Left hindlimb (tissue), 1 donor: Measurements from ENCODE around the gene ANTXR1.
A peak's percentile ranks its signal among the peaks of the same experiment; 100 is the strongest.
"Not testable (repeated sequence)": the region's sequence is repeated elsewhere in the genome, so short reads cannot be mapped to it uniquely, and the experiment has no call there.

Experiments
- DNase-seq: peaks from one replicate; pipeline ENCODE4 v3.0.0-alpha.2; 2018

ANTXR1 gene

DNA sequence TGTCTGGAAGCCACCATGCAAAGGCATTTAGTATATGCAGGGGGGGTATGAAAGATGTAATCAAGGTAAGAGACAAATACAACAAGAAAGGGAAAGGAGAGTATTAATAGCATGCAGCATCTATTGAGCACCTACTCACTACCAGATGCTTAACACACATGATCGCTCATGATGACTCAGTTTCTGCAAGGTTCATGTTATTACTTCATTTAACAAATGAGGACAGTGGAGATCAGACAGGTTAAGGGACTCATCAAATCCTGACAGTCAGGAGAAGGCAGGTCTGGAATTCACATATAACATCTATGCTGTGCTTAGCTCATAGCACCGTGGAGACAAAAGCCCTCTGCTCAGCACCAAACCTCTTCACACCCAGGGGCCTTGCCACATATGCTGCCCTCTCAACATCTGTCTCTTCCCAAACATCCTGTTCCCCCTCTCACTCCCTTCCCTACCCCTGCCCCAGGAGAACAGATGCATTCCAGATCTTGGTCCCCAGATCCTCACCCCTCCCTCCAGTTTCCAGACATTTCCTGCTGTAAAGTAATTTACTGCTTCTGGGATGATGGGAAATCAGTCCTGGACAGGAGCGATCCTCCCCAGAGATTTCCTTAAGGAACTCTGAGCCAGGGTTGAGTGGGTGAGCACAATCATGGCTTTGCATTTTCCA is 155.3 kb downstream of the ANTXR1 start:
- no peak for DNase-seq

DNA sequence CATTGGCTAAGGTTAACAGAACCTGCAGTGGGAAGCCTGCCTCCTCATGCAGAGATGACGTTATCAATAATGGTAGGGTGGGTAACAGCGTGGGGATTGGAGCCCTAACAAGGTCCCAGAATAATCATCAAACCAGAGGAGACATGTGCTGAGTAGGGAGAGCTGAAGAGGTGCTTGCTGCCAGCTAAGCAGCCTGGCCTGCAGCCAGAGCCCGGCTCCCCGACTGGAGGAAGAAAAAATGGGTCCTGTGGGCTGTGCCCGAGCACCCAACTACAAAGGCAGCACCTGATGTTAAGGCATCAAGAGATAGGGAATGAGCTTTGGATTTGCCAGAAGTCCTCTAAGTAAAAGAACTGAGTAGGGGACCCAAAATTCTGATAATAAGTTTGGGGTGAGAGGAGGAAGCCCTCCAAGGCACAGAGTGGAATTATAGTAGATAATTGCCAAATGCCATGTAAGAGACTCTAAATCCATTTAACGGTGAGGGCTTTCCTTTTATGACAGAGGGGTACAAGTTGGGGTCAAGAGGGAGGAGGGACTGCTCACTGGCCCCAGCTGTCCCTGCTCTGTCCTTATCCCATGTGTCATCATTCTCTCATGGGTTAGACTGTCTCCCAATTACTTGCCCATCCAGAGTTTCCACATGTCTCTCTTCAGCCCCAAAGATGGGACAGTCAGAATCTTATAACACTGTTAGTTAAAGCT is 156.1 kb downstream of the ANTXR1 start:
- no peak for DNase-seq

DNA sequence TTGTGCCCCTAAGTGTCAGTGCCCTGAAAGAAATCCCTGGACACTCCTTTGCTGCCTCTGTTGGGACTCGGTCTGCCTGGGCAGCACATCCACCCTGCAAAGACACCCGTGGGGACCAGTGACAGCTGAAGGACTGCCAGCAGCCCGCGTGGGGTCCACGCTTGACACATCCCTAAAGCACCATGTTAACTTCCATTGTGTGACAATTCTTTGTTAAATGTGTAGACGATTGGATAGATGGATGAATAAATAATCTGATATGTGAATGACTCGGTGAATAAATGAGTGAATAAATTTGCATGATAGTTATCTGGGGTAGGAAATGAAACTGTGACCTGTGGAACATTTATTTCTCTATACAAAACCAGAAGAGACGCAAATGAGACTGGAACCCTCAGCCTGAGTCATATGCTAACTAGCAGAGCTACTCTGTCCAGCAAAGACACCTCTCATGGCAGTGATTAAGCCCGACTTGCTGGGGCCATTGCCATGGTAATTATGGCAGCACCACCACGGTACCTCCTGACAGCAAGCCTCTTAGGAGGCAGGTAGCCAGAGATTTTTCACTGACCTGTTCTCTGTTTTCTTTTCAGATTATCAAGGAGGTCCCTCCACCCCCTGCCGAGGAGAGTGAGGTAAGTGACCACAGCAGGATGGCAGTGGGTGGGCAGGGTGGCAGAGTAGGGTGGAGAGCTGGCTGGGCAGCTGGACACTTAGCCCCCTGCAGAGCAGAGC is 156.8 kb downstream of the ANTXR1 start:
- DNase-seq: no peak

DNA sequence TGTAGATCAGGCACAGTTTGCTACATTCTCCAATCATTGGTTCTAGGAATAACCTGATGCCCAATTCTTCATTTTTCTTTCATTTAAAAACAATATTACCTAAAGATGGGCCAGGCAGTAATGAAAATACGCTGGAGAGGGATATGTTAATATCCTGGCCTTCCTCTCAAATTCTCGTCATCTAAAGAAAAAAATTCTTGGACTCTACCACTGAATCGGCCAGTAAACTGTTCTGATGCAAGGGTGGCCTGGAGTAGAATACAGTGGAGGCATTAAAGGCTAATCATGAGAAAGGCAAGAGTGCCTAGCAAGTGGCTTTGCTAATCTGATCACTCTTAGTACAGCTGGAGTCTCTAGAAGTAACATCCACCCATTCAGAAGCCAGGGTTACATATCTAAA is 157.7 kb downstream of the ANTXR1 start:
- DNase-seq: no peak

DNA sequence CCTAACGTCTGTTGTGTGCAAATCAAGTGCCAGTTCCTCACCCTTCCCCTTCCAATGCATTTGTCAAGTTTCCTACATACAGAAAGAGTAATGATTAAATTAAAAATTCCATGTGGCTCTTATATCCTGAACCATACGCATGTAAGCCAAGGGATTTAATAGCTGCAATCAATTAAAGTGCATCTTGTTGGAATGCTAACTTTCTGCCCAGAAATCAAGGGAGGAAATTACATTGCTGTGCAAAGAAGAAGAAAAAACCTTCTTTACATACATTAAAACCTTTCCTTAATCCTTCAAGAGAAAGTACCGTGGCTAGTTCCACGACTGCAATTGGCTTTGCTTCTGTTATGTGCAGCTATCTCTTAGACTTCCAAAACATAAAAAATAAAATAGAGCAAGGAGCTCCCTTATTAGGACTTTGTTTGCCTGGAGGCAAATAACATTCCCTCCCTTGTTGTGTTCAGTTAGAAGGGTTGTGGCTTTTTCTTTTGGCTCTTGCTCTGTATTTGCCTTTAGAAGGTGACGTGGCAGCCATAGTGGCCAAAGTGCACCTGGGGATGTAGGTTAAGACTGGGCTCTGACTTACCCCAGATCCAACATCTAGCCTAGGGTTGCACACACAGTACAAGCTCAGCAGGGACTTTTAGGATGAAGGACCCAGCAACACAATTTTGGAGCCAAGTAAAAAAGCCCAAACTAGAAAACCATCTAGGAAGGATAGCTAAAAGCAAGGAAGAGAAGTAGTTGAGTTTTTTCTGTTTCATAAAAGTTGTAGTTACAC is 158.3 kb downstream of the ANTXR1 start:
- DNase-seq: no peak

DNA sequence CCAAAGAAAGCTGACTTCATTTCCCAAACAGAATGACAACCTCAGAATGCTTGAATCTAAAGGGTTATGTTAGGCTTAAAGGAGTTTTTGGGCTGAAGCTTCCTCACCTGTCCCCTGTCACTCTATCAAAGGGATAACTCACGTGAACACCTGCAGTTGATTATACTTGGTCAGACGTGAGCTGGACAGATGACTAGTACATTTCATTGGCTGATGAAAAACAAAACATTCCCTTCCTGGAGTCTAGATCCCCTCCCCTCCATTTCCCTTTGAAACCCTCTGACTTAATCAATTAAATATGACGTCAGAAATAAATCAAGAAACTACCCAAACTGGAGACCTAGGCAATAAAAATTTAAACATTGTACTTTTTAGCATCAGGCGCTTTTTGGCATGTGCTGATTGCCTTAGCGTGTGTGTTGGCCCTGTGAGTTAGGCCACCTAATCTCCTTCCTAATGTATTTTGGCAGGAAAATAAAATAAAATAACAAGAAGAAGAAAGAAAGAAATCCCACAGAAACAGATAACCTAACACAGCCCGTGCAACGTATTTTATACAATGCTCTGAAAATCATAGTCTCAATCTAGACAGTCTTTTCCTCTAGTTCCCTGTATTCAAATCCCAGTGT is 159.0 kb downstream of the ANTXR1 start:
- no peak for DNase-seq

DNA sequence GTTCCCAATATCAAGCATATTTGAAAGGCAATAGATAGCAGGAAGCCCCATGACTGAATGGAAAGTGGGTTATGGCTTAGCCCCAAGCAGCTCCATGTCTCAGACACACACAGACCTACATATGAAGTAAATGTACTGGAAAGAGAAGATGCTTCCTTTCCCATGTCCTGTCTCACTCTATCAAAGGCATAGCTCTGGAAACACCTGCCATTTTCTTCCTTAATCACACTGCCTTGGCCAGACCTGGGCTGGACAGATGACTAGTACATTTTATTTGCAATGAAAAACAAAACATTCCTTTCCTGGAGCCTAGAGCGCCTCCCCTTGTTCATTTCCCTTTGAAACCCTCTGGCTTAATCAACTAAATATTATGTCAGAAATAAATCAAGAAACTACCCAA is 160.7 kb downstream of the ANTXR1 start:
- DNase-seq: no peak

DNA sequence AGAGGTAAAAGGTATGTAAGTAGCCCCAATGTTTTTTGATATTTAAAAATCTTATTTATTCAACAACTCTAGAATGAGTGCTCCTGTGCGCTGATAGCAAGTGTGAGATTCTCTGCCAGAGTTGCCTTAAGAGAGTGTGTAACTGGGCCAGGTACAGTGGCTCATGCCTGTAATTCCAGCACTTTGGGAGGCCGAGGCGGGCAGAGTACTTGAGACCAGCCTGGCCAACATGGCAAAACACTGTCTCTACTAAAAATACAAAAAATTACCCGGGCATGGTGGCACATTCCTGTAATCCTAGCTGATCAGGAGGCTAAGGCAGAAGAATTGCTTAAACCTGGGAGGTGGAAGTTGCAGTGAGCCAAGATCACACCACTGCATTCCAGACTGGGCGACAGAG is 161.2 kb downstream of the ANTXR1 start:
- DNase-seq: not testable (repeated sequence)

DNA sequence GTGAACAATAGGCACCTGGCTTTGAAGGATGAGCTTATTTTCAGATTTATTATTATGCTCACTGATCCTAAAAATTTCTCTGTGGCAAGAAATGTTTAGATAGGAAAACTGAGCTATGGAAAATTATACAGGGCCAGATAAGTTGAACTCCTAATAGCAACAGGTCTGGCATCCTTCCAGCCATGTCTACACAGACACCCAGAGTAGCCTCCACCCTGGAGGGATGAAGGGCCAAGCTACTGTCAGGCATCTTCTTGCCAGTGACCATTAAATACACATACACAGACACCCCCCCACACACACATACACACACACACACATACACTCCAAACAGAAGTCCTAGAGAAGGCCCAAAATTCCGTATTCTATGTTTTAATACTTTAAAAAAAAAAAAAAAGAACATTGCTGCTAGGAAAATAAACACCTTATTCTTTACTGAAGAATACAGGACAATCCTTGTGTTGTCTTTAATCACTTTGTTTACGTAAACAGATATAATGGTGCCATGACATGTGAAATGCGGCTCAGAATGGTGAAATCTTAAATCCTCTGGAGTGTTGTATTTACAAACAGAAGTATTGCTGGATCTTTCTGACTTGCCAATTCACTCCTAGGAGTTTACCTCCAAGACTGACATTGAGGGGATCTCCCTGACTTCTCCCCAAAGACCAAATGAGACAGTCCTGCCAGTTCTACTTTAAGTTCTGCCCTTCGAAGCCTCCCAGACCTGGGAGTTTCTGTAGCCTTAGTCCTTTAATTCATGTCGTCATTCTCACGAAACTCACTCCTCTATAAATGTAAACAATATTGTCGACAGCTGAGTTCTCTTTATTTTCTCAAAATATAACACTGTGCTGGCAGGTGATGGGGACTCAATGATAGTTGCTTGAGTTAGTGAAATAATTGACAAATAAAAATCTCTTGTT is 163.1 kb downstream of the ANTXR1 start:
- no peak for DNase-seq

DNA sequence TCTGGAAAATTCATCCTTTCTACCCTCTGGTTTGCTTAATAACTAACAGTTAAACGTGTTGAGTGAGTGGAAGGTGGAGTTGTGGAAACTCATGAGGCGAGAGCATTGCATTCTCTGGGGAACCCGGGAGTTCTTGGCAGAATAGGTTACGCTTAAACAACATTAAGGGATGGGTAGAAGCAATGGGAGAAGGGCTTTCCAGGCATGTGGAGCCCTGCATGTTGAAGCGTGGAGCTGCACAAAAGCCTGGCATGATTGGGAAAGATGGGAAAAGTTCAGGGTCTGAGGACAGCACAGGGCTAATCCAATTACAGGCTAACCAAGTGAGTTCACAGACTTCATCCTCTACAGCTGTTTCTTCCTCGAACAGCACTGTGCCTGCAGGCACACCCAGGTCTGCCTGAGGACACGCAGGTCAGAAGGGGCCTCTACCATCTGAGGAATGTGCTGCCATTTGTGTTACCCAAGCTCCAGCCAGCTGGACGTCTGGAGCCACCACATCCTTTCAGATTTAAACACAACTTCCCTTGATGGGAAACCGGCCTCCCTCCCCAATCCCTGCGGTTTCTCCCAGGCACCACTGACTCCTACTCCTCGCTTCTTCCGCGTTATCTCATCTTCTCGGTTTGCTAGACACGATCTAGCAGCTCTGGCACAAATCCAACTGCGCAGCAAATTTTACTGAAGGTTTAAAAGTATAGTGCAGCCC is 164.2 kb downstream of the ANTXR1 start:
- peak; percentile 81 for DNase-seq

DNA sequence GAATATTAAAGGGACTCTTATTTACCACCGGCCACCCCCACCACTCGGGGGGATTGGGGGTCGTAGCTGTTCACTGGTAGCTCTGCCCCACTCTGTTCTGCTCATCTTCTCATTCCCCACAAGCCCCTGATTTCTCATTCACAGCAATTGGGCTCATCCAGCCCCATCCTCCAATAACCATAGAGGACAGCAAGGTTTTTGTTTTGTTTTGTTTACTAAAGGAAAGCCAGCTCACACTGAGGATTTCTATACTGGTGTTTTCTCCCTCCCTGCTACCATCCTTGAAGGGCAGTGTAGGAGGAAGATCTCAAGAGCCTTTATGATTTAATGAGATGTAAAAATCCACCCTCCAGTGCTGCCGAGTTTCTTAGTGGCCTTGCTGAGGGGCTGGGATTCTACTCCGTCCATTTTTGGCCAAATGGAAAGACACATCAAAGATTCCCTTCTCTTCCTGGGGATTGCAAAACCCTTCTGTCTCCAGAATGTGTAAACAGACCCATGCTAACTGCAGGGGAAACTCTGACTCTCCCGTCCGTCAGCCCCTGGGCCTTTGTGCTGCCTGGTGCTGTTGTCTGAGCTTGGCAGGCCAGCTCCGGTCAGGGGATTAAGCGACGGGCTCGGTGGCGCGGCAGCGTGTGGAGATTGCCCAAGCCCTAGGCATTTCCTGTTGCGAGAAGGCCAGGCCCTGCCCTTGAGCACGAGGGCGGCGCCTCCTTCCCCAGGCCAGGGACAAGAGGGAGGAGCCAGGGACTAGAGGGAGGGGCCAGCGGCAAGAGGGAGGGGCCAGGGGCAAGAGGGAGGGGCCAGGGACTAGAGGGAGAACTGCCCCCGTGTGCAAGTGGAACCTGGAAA is 165.0 kb downstream of the ANTXR1 start:
- peak; percentile 83 for DNase-seq

DNA sequence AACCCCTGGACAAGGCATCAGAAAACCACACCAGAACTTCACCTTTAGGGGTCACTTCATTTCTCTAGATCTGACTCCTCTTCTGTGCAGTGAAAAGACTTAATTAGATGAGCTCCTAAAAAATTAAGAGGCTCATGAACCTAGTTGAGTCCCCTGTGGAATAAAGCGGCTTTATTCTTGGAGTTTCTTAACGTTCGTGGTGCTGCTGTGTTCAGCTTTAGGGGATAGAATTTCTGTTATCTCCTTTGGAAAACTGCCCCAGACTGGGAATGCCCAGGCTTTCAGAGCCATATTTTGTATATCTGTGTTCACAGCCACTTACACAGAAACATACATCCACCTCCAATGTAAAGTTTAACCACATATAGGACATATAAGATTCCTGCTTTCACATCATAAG is 165.8 kb downstream of the ANTXR1 start:
- DNase-seq: no peak

DNA sequence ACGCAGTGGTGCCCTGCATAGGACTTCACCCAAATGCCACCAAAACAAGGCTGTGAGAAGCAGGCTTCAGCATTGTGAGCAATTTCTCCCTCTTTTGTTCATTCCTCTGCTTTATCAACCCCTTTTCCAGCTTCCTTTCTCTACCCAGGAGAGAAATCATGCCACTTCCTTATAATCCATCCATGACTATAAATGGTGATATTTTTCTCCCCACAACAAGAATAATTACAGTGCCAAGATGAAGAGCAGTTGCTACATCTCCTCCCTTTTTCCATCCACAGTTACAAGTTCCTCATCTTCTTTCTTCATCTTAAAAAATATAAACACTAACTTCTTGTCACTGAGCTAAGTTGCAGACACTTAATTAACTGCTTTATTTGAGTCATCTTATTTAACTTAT is 167.2 kb downstream of the ANTXR1 start:
- DNase-seq: no peak

DNA sequence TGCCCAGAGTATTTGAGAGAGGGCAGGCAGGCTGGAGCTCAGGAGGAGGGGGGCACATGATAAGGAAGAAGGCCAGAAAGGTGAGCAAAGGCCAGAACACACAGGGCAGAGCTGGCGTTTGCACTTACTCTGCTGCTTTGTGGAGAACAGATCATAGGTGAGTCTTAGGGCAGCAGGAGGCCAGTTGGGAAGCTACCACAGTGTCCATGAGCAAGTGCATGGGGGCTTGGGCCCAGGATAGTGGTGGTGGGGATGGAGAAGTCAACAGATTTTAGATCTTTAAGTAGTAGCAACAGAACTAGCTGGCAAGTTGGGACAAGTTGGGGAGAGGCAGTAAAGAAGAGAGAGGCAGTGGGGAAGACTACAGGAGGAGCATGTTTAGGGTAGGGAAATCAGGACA is 168.0 kb downstream of the ANTXR1 start:
- DNase-seq: no peak

DNA sequence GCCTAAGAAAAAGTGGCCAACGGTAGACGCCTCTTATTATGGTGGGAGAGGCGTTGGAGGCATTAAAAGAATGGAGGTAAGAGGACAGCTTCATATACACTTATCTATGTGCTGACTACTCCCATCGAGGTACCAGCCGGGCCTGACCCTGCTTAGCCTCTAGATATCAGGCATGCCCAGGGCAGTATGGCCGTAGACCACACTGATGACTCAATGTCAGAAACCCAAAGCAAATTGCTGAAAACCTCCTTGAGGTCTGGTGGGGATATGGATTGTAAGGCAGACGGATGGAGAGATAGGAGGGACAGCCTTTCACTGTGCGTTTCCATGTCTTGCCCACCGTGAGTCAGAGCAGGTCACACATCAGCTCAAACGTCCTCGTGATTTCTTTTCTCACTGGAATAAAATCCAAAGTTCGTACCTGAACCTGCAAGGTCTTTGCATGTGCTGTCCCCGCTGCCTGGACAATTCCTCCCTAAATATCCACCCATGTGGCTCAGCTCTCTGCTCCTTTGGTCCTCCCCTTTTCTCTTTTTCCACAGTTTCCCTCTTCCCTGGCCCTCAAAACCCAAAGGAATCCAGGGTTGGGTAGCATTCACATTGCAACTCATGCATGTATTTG is 168.9 kb downstream of the ANTXR1 start:
- no peak for DNase-seq

DNA sequence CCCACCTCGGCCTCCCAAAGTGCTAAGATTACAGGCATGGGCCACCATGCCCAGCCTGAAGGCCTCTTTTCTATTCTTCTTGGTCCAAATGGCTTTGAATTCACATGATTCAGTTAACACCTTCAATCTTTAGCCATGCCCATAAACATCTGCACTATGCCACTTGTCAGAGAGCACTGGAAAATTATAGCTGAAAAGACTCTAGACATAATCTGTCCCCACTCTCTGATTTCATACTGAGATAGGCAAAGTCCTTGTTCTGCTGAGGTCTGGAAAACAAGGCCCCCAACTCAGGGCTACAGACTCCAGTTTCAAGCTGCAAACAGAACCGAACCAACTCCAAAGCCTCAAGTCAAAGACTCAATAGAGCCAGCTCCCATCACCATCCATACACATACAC is 170.7 kb downstream of the ANTXR1 start:
- no peak for DNase-seq

DNA sequence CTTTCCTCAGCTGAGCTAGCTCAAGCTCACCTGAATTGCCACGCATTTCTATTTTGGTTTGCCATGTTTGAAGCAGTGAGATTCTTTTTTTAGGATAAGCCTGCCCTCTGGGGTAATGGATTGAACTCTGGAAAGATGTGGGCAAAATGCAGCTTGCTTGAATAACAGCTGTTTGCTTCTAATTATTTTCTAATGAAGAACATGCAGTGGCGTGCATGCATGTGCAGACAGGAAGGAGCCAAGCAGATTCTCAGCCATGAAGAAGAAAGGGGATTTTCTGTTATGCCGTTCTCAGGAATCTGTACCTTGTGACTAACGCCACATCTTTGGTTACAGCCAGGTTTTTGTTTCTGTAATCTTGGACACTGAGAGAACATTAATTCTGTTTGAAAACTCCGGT is 171.2 kb downstream of the ANTXR1 start:
- DNase-seq: no peak

DNA sequence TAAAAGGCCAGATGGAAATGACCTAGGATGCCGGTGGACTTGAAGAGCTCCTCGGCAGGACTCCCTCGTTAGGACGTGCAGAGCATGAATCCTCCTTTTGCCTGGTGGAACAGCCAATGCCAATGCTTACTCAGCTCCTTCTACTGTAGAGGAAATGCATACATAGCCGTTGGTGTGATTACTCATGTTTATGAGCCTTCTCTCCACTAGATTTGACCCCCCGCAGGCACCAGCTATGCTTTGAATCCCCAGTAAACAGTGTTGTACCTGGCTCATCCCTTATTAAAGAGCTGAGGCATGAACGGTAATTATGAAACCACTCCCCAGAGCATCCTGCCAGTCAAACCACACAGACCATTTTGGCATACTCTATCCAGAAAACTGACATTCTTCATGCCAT is 172.8 kb downstream of the ANTXR1 start:
- no peak for DNase-seq

DNA sequence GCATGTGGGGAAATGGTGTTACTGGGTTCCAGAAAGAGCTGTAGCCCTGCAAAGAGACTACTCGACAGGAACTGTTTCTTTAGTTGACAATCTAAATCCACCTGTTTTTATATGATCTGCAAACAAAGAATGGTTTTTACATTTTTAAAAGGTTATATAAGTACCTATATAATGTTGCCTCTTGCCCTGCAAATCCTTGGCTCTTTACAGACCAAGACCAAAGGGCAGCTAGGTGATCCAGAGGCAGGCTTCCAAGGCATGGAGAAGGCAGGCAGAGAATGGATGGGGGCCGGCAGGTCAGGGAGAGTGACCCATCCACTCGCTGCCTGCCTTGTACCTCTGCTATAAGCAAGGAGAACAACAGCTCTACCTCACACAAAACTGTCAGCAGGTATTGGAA is 173.6 kb downstream of the ANTXR1 start:
- DNase-seq: no peak
